ENCODE measurements around the gene CD7. TPM values are rescaled to one million over a fixed set of nuclear protein-coding genes. Genes with fewer than 3 reads are reported as not detected.

The CD7 gene
- total and polyA plus RNA-seq, 9 of the 15 experiments (the other 6 are each of a cell fraction or from before 2014, with no cell fraction given) = 0.21 to 0.35 TPM; not detected in 7

GRCh38 chr17:82351713-82352488 is 34.5 kb upstream of the CD7 start (continued):
- TF ChIP-seq STAT6 (CRISPR knock-in tag; IDR thresholded peaks at IDR 0.05) = no peak
- no peak for TF ChIP-seq ZNF133 (CRISPR knock-in tag; IDR thresholded peaks at IDR 0.05)
- no peak for TF ChIP-seq MBD2 (IDR thresholded peaks at IDR 0.05; ENCODE audit: borderline replicate concordance, low read depth)
- no peak for TF ChIP-seq ZNF79 (CRISPR knock-in tag; IDR thresholded peaks at IDR 0.05; ENCODE audit: low read depth)
- no peak for TF ChIP-seq SMARCA4 (IDR thresholded peaks at IDR 0.05)
- TF ChIP-seq CAMTA2 (CRISPR knock-in tag; conservative IDR thresholded peaks at IDR 0.05) = no peak
- TF ChIP-seq MED1 (CRISPR knock-in tag; IDR thresholded peaks at IDR 0.05; ENCODE audit: borderline replicate concordance) = no peak
- TF ChIP-seq RNF219 (CRISPR knock-in tag; IDR thresholded peaks at IDR 0.05) = no peak
- no peak for TF ChIP-seq MEIS2 (IDR thresholded peaks at IDR 0.05; ENCODE audit: partially characterized antibody)
- no peak for TF ChIP-seq SREBF2 (CRISPR knock-in tag; IDR thresholded peaks at IDR 0.05)
- no peak for TF ChIP-seq ARID3B (CRISPR knock-in tag; IDR thresholded peaks at IDR 0.05; ENCODE audit: borderline replicate concordance)
- TF ChIP-seq, protein P1, sequence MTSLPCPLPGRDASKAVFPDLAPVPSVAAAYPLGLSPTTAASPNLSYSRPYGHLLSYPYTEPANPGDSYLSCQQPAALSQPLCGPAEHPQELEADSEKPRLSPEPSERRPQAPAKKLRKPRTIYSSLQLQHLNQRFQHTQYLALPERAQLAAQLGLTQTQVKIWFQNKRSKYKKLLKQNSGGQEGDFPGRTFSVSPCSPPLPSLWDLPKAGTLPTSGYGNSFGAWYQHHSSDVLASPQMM (CRISPR knock-in tag; IDR thresholded peaks at IDR 0.05) = no peak
- no peak for TF ChIP-seq ZFPM2 (CRISPR knock-in tag; IDR thresholded peaks at IDR 0.05)
- no peak for TF ChIP-seq POLR2A (conservative IDR thresholded peaks at IDR 0.05)
- no peak for TF ChIP-seq TAF9B (IDR thresholded peaks at IDR 0.05; ENCODE audit: partially characterized antibody)
- no peak for TF ChIP-seq HMGN3 (IDR thresholded peaks at IDR 0.05; ENCODE audit: borderline replicate concordance, extremely low read depth, insufficient read length, low read depth, low read length)

All from K562 (cell line).